NB4 (cell line): ENCODE data around the gene ITGA4.

ENCODE experiments used
- DNase-seq: peaks from one replicate; pipeline ENCODE4 v3.0.0; 2010; ENCODE audit warnings: low read depth
- H3K4me3 ChIP-seq: one replicate; pipeline ENCODE4 v1.5.1; 2011; ENCODE audit warnings: mild to moderate bottlenecking, low read depth, low read length, moderate library complexity
- MAX ChIP-seq: IDR thresholded peaks from 2 replicates; pipeline ENCODE4 v1.6.1; 2011; ENCODE audit warnings: low read depth, low read length
- MYC ChIP-seq: IDR thresholded peaks from 2 replicates; pipeline ENCODE4 v1.6.1; 2011; ENCODE audit warnings: low read depth, low read length
- POLR2A ChIP-seq: IDR thresholded peaks from 2 replicates; pipeline ENCODE4 v1.6.1; 2011; ENCODE audit warnings: mild to moderate bottlenecking; ENCODE audit not compliant: insufficient read length; ENCODE audit errors: extremely low read depth
- TF ChIP-seq, protein P1 (sequence below): IDR thresholded peaks from one replicate; pipeline ENCODE4 v1.5.1; 2012; ENCODE audit warnings: low read depth, low read length

Gene ITGA4

GRCh38 chr2:181466661-181467576 is 9.7 kb downstream of the ITGA4 start:
- peak overlapping the region; percentile 18 for H3K4me3 ChIP-seq
- TF ChIP-seq, protein P1, sequence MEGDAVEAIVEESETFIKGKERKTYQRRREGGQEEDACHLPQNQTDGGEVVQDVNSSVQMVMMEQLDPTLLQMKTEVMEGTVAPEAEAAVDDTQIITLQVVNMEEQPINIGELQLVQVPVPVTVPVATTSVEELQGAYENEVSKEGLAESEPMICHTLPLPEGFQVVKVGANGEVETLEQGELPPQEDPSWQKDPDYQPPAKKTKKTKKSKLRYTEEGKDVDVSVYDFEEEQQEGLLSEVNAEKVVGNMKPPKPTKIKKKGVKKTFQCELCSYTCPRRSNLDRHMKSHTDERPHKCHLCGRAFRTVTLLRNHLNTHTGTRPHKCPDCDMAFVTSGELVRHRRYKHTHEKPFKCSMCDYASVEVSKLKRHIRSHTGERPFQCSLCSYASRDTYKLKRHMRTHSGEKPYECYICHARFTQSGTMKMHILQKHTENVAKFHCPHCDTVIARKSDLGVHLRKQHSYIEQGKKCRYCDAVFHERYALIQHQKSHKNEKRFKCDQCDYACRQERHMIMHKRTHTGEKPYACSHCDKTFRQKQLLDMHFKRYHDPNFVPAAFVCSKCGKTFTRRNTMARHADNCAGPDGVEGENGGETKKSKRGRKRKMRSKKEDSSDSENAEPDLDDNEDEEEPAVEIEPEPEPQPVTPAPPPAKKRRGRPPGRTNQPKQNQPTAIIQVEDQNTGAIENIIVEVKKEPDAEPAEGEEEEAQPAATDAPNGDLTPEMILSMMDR: peak; percentile 91
- TF ChIP-seq POLR2A: no peak

GRCh38 chr2:181467966-181468707 is 11.0 kb downstream of the ITGA4 start:
- no peak overlapping the region for H3K4me3 ChIP-seq
- no peak for DNase-seq
- no peak for TF ChIP-seq POLR2A
- TF ChIP-seq MYC: no peak
- TF ChIP-seq MAX: no peak
- TF ChIP-seq, protein P1: no peak

More at GRCh38 chr2:181466661-181467576, 9.7 kb downstream of the ITGA4 start:
- DNase-seq: peak; percentile 79

- H3K4me3 ChIP-seq: no peak overlapping the region
- TF ChIP-seq MAX: no peak
- TF ChIP-seq MYC: no peak
- no peak for TF ChIP-seq POLR2A
- TF ChIP-seq, protein P1: no peak
- DNase-seq: no peak
Observed at GRCh38 chr2:181468811-181469210, 11.6 kb downstream of the ITGA4 start.

DNA sequence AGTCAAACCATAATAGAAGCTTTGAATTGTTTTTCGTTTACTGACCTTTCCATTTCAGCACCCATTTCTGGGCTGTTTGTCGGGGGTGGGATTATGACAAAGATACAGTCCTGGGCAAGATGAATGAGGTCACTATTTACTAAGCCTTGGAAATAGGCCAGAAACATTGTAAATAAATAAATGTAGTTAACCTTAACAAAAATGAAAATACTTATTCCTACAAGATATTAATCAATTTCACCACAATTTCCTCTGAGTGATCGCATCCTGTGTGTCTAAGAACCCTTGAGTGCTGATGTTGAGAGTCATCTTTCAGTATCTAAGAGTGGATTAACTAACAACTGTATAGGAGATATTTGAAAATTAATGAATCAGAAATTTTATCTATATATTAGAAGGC is 14.0 kb downstream of the ITGA4 start:
- no peak overlapping the region for H3K4me3 ChIP-seq
- TF ChIP-seq, protein P1: no peak
- no peak for DNase-seq

DNA sequence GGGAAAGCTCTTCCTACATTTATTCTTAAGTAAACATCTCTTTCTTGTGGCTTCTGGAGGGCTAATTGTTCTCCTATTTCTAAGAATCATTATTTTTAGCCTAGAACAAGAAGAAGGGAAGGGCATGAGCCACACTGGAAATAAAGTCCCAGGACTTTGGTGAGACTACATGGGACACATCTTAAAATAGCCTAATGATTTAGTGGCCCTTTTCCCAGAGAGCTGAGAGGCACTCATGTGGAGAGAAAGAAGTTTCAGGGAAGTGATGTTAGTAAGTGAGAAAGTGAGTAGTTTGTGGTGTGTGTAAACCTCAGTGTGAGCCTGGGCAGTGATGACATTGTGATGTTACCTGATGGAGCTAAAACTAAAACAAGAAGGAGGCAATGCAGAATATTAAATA is 14.6 kb downstream of the ITGA4 start:
- no peak overlapping the region for H3K4me3 ChIP-seq
- TF ChIP-seq, protein P1: no peak
- no peak for TF ChIP-seq MYC
- no peak for TF ChIP-seq MAX
- TF ChIP-seq POLR2A: no peak
- no peak for DNase-seq
